22Rv1 (cell line): ENCODE measurements around the gene ADORA1.

ENCODE experiments used
- ZFX ChIP-seq: fragments of 450-650 bp; IDR thresholded peaks from 2 replicates; pipeline ENCODE4 v1.6.1; 2017; ENCODE audit warnings: antibody characterized with exemption, borderline replicate concordance
- TF ChIP-seq, protein P1 (sequence below): fragments of 450-650 bp; IDR thresholded peaks from 2 replicates; pipeline ENCODE4 v1.5.1; 2017; ENCODE audit warnings: mild to moderate bottlenecking

DNA sequence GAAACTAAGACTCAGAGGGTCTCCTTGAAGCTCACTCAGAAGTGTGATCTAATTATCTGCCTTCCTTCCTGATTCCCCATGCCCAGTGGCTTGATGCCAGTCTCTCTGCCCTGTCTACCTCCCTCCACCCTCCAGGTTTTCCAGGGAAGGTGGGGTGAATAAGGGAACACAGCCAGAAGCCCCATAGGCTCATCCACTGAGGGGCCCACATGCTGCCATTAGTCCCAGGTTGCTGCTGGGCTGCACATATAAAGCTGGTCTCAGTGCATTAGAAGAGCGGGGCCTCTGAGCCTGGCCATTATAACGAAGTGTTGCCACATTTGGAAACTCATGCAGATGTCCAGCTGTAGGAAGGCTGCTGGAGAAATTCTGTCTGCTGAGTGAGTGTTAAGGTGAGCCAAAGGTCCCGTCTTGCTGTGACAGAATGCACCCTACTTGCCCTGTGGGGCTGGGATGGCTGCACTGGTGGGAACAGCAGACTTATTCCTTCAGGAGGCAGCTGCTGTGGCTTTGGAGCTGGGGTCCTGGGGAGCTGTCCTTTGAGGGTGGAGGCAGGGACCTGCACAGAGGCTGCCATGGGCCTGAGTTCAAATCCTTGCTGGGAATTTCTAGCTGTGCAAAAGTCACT is 2.9 kb downstream of the ADORA1 start:
- TF ChIP-seq, protein P1, sequence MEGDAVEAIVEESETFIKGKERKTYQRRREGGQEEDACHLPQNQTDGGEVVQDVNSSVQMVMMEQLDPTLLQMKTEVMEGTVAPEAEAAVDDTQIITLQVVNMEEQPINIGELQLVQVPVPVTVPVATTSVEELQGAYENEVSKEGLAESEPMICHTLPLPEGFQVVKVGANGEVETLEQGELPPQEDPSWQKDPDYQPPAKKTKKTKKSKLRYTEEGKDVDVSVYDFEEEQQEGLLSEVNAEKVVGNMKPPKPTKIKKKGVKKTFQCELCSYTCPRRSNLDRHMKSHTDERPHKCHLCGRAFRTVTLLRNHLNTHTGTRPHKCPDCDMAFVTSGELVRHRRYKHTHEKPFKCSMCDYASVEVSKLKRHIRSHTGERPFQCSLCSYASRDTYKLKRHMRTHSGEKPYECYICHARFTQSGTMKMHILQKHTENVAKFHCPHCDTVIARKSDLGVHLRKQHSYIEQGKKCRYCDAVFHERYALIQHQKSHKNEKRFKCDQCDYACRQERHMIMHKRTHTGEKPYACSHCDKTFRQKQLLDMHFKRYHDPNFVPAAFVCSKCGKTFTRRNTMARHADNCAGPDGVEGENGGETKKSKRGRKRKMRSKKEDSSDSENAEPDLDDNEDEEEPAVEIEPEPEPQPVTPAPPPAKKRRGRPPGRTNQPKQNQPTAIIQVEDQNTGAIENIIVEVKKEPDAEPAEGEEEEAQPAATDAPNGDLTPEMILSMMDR = no peak
- TF ChIP-seq ZFX = no peak
